Pulmonary artery endothelial cell (primary cell): Measurements from ENCODE around the gene SASH1. TPM values are rescaled to one million over a fixed set of nuclear protein-coding genes. Genes with fewer than 3 reads are reported as not detected.

Source experiments
- DNase-seq: peaks from one replicate; pipeline ENCODE4 v3.0.0-alpha.2; 2011; ENCODE audit warnings: low read depth, low spot score
- total RNA-seq: library from RNA; depleted of rRNA; stranded (reverse); fragments of >200 nt; gene quantifications from 2 replicates; pipeline ENCODE4 v1.2.3, GENCODE V29; 2014

The SASH1 gene
- total RNA-seq, 1 donor from 2014 or later = 102 TPM

GRCh38 chr6:148457137-148457842, 114.7 kb downstream of the SASH1 start:
- peak; percentile 88 for DNase-seq

GRCh38 chr6:148457843-148458159, 115.2 kb downstream of the SASH1 start:
- no peak for DNase-seq

- no peak for DNase-seq
These were observed 116.6 kb downstream of the SASH1 start for GRCh38 chr6:148459238-148459637.

- DNase-seq = no peak
These were observed 118.4 kb downstream of the SASH1 start for GRCh38 chr6:148460876-148461646.

- DNase-seq = no peak
These were observed 119.4 kb downstream of the SASH1 start for GRCh38 chr6:148461986-148462577.

- DNase-seq = no peak
These were observed 121.0 kb downstream of the SASH1 start for GRCh38 chr6:148463671-148464070.

- peak; percentile 44 for DNase-seq
These were observed 121.8 kb downstream of the SASH1 start for GRCh38 chr6:148464319-148465010.

- DNase-seq = no peak
These were observed 122.3 kb downstream of the SASH1 start for GRCh38 chr6:148465011-148465335.

- no peak for DNase-seq
These were observed 123.0 kb downstream of the SASH1 start for GRCh38 chr6:148465670-148466069.

GRCh38 chr6:148466158-148466557, 123.5 kb downstream of the SASH1 start:
- no peak for DNase-seq

- no peak for DNase-seq
These were observed 125.3 kb downstream of the SASH1 start for GRCh38 chr6:148467926-148468325.

- DNase-seq = no peak
These were observed 127.5 kb downstream of the SASH1 start for GRCh38 chr6:148470156-148470555.

GRCh38 chr6:148470606-148471465, 128.2 kb downstream of the SASH1 start:
- no peak for DNase-seq

- no peak for DNase-seq
These were observed 129.1 kb downstream of the SASH1 start for GRCh38 chr6:148471624-148472159.

GRCh38 chr6:148472171-148473105, 129.8 kb downstream of the SASH1 start:
- no peak for DNase-seq

GRCh38 chr6:148479497-148479896, 136.9 kb downstream of the SASH1 start:
- no peak for DNase-seq

- DNase-seq = no peak
These were observed 144.8 kb downstream of the SASH1 start for GRCh38 chr6:148487461-148487860.

- no peak for DNase-seq
These were observed 149.1 kb downstream of the SASH1 start for GRCh38 chr6:148491638-148492251.

- DNase-seq = no peak
These were observed 150.1 kb downstream of the SASH1 start for GRCh38 chr6:148492654-148493290.
